ENCODE measurements around the gene RICTOR.

- TF ChIP-seq, protein P1, sequence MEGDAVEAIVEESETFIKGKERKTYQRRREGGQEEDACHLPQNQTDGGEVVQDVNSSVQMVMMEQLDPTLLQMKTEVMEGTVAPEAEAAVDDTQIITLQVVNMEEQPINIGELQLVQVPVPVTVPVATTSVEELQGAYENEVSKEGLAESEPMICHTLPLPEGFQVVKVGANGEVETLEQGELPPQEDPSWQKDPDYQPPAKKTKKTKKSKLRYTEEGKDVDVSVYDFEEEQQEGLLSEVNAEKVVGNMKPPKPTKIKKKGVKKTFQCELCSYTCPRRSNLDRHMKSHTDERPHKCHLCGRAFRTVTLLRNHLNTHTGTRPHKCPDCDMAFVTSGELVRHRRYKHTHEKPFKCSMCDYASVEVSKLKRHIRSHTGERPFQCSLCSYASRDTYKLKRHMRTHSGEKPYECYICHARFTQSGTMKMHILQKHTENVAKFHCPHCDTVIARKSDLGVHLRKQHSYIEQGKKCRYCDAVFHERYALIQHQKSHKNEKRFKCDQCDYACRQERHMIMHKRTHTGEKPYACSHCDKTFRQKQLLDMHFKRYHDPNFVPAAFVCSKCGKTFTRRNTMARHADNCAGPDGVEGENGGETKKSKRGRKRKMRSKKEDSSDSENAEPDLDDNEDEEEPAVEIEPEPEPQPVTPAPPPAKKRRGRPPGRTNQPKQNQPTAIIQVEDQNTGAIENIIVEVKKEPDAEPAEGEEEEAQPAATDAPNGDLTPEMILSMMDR (IDR thresholded peaks at IDR 0.05; ENCODE audit: low read length), result no peak
- TF ChIP-seq EZH2 (IDR thresholded peaks at IDR 0.05; ENCODE audit: borderline replicate concordance, low read length), result no peak
These were observed 96.2 kb downstream of the RICTOR start for GRCh38 chr5:38978036-38978435.
